ENCODE results near the gene TBC1D4.

- TF ChIP-seq EZH2phosphoT487 (IDR thresholded peaks at IDR 0.05; ENCODE audit: insufficient read depth, low read depth) (no peak), EZH2 (IDR thresholded peaks at IDR 0.05; ENCODE audit: insufficient read depth, poor library complexity, severe bottlenecking) (no peak)
These were observed 129.2 kb downstream of the TBC1D4 start for GRCh38 chr13:75352641-75353327.

All from GM23248 (cell line).